Hepatocyte (in vitro differentiated cells): Measurements from ENCODE around the gene AMH.

Source experiments
- CTCF ChIP-seq: fragments of 200-600 bp; sonication (generic); IDR thresholded peaks from 2 replicates; pipeline ENCODE4 v1.5.1; 2016; ENCODE audit warnings: antibody characterized with exemption, mild to moderate bottlenecking; ENCODE audit not compliant: poor library complexity
- EZH2 ChIP-seq: fragments of 200-600 bp; sonication (generic); IDR thresholded peaks from 2 replicates; pipeline ENCODE4 v1.6.1; 2016; ENCODE audit warnings: antibody characterized with exemption, mild to moderate bottlenecking, borderline replicate concordance
- EZH2phosphoT487 ChIP-seq: fragments of 200-600 bp; sonication (generic); IDR thresholded peaks from one replicate; pipeline ENCODE4 v1.6.1; 2018; ENCODE audit warnings: antibody characterized with exemption, mild to moderate bottlenecking, low read depth, moderate library complexity; ENCODE audit not compliant: unreplicated experiment, severe bottlenecking

- no peak for TF ChIP-seq CTCF
- no peak for TF ChIP-seq EZH2phosphoT487
- TF ChIP-seq EZH2: no peak
Measured at GRCh38 chr19:2270157-2270422, 21.0 kb downstream of the AMH start.
